HG03439 (cell line): ENCODE results near the gene PITPNM1.

Experiments used
- ATAC-seq: cut with Tn5 transposase; IDR thresholded peaks from one replicate; pipeline ENCODE4 v1.9.1; 2021; ENCODE audit warnings: mild to moderate bottlenecking, moderate library complexity; ENCODE audit not compliant: unreplicated experiment

PITPNM1 gene

GRCh38 chr11:67504005-67504949, 886 bp downstream of the PITPNM1 start:
- ATAC-seq = no peak

DNA sequence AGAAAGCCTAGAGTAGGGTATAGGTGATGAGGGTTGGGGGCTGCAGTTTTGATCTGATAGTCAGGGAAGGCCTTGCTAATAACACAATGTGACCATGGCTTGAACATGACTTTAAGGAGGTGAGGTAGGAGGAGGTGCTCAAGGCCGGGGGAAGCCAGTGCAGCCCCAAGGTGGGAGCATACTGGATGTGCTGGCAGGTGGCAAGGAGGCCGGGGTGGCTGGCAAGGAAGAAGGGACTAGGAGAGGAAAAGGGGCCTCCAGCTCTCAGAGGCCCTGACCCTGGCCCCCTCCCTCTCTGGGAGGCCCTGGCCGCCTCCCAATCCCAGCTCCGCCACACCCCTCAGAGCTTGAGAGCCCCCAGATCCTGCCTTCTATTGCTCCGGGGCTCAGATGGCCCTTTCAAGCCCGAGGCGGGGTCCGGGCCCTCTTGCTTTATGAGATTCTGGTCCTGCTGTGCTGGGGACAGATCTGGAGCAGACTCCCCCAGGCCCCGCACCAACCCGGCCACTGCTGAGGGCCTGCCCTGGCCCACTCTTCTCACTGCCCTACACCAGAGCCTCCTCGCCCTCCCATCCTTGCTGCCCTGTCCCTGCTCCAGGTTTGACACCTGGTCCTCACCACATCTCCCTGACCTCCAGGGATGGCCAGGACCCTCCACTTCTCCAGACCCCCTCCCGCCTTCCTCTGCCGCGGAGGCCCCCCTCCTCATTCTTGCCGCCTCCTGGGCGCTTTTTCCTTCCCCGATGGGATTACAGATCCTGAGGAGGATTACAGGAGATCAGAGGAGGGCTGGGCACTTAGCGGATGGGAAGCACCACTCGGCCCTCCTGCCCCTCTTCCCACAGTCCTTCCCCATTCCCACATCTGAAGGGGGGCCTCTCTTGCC, 1.8 kb downstream of the PITPNM1 start:
- no peak for ATAC-seq

- ATAC-seq = no peak
These were observed 2.7 kb downstream of the PITPNM1 start for GRCh38 chr11:67502328-67502979.

- no peak for ATAC-seq
These were observed 3.3 kb downstream of the PITPNM1 start for GRCh38 chr11:67501854-67502253.

- ATAC-seq = no peak
These were observed 4.1 kb downstream of the PITPNM1 start for GRCh38 chr11:67500831-67501715.

DNA sequence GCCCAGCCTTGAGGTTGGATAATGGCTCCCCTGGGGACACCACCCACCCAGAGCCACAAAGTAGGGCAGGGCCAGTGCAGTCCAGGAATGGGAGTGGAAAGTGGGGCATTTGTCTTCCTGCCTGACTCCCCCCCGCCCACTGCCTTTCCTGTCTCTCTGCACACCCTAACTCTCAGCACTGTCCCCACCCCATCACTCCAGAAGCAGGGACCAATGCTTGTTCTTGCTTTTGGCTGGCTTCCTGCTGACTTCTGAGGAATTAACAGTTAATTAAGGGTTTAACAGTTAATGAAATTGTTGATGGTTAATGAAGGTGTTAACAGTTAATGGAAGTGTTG, 4.7 kb downstream of the PITPNM1 start:
- ATAC-seq = no peak

GRCh38 chr11:67499808-67500483, 5.2 kb downstream of the PITPNM1 start:
- ATAC-seq = no peak

DNA sequence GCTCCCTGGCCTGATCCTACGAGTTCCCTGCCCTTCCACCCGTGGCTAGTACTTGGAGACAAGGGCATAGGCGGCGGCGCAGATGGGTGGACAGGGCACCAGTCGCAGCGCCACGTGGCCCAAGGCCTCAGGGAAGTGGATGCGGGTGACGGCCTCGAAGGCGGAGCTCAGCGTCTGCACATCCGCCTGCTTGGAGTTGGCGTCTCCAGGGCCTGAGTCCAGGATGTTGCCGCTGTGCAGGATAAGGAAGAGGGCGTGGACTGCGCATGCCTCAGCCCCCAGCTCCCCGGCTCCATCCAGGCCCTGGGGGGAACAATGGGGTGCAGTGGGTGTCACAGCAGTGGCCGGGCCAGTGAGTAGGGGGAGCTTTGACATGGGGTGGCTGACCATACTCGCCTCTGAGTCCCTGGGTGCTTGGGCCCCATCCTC, 6.6 kb downstream of the PITPNM1 start:
- ATAC-seq = no peak

GRCh38 chr11:67497656-67498291, 7.4 kb downstream of the PITPNM1 start:
- ATAC-seq = no peak

GRCh38 chr11:67496113-67496512, 9.1 kb downstream of the PITPNM1 start:
- ATAC-seq = no peak

DNA sequence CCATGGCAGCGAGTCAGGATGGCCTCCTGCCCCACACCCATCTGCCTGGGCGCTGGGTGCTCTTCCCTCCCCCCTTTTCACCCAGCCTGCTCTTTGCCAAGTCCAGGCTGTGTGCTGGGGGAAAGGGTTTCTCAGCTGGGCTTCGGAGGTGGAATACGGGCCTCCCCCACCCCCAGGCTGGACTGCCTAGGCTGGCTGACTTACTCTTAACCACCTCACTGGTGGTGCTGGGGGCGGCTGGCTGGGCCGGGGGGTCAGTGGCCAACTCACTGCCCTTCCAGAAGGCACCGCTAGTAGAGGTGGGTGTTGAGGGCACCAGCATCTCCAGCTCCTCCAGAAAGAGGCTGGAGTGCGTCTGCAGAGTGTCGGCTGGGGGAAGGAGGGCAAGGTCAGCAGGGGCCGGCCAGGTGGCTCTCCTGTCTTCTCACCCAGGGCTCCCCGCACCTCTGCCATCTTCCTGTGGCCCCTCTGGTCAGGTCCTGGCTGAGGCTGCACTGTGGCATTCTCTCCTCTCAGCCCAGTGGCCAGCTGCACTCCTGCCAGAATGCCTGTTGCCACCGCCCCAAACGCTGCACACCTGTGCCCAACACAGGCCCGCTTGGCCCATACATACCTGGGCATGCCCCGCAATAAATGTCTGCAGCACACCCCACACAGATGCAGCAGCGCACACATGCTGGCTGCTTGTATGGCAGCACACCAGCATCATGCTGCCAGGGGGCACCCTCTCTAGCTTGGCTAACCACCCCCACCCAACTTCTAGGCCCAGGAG, 9.7 kb downstream of the PITPNM1 start:
- ATAC-seq = no peak

- no peak for ATAC-seq
These were observed 10.6 kb downstream of the PITPNM1 start for GRCh38 chr11:67494371-67495233.

DNA sequence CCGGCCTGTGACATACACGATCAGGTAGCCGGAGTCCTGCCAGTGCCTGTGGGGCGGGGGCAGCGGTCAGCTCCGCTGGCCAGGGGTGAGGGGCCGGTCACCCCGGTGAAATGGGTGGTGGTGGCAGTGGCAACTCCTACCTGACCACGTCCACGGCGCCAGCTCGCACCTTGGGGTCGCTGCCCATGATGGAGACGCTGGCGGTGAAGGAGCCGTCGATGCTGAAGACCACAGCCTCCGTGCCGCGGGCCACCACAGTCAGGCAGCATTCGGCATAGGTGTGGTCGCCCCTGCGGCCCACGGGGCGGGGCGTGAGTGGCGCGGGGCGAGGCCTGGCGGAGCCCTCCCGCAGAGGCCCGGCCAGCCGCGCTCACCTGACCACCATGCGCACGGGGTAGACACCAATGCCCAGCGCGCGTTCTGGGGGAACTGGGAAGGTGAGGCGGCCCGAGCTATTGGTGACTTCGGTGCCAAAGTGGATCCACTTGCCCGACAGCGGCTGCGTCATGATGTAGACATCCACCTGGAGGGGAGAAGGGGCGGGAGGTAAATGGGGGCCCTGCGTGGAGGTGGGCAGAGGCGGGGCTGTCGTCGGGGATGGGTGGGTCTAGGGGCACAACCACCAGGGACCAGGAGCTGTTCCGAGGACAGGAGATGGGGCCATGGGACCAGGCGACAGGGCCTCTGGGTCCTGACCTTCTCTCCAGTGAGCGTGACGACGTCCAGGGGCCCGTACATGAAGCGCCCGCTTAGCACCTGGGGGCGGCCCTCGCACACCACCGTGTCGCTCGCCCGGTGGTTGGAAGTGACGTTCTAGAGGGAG, 11.4 kb downstream of the PITPNM1 start:
- no peak for ATAC-seq

DNA sequence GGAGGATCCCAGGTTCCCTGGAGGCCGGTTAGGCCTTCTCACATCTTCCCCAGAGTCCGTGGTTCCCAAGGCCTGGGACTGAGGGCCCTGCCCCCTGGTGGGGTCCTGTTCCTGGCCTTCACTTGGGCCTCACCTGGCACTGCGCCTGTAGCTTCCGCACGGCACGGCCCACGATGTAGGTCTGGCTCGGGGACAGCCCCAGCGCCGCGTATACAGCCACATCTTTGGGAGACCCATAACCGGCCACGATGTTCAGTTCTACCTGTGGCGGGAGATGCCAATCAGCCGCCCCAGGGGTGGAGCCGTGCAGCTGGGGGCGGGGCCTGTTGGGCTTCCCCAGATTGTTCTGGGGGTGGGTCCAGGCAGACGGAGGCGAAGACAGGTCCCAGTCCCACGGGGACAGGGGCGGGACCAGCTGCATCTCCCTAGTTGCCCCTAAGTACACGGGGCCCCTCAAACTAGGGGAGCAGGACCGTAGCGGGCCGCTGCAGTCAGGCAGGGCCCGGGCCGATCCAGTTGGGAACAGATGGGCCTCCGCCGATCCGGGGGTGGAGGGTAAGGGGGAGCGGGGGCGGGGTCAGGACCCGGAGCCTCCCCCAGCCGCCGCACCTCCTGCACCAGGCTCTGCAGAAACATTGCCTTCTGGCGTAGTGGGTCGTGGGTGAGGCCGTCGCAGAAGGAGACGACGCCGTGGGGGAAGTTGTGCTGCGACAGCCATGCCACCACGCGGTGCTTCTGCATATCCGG, 12.2 kb downstream of the PITPNM1 start:
- ATAC-seq = no peak

- no peak for ATAC-seq
These were observed 13.0 kb downstream of the PITPNM1 start for GRCh38 chr11:67492069-67492727.
